ENCODE measurements around the gene ZMYND10. TPM values are rescaled to one million over a fixed set of nuclear protein-coding genes. Genes with fewer than 3 reads are reported as not detected.
A peak's percentile ranks its signal among the peaks of the same experiment; 100 is the strongest.

Gene ZMYND10
- polyA plus RNA-seq, 1 donor (not counting 4 experiments of a cell fraction or from before 2014, with no cell fraction given): 0.21 TPM

- peaks cover 35% of the 10 kb centered on the region for H3K79me2 ChIP-seq (ENCODE audit: control insufficient read depth, insufficient read depth, low read length)
- no peaks in the 10 kb centered on the region for H3K9me3 ChIP-seq (ENCODE audit: control insufficient read depth, low read depth, low read length)
- TF ChIP-seq EZH2 (IDR thresholded peaks at IDR 0.05; ENCODE audit: low read length): no peak
- no peak for TF ChIP-seq CTCF (optimal IDR thresholded peaks at IDR 0.05 in 1 of 3, IDR thresholded peaks at IDR 0.05 in 1 of 3, conservative IDR thresholded peaks at IDR 0.05 in 1 of 3; ENCODE audit: extremely low read depth in 1 of 3, insufficient read depth in 2 of 3, low read length in 3 of 3)
- peak; percentile 93 for FAIRE-seq
- H3K27ac ChIP-seq (ENCODE audit: control insufficient read depth, insufficient read depth, low read length): peak overlapping the region; percentile 88
- peaks cover 45% of the 10 kb centered on the region for H3K4me1 ChIP-seq (ENCODE audit: control insufficient read depth, extremely low read depth, insufficient read depth, low read length)
- peak overlapping the region; percentile 95 for H3K4me2 ChIP-seq (ENCODE audit: control insufficient read depth, extremely low read depth, insufficient read depth, low read depth, low read length)
- peak; percentile 95 for DNase-seq (ENCODE audit: low read depth, low spot score)
- no peaks in the 10 kb centered on the region for H4K20me1 ChIP-seq (ENCODE audit: control insufficient read depth, extremely low read depth, insufficient read depth, low read length)
- no peak overlapping the region for H2AFZ ChIP-seq (ENCODE audit: control insufficient read depth, low read length)
- H3K36me3 ChIP-seq (ENCODE audit: control insufficient read depth in 2 of 2, extremely low read depth in 1 of 2, insufficient read depth in 2 of 2, low read length in 2 of 2): peaks cover 12 to 25% of the 10 kb centered on the region in 2 experiments
- dilution Hi-C loops (cut with MboI; ENCODE audit: extremely low pct_ligation_motif_present, low sequenced_read_pairs): no loop called here
- peak overlapping the region in 2 of 3 experiments; percentile 50 to 54 for H3K4me3 ChIP-seq (ENCODE audit: control insufficient read depth in 2 of 3, extremely low read depth in 1 of 3, insufficient read depth in 2 of 3, low read depth in 1 of 3, low read length in 3 of 3)
- peaks cover 7% of the 10 kb centered on the region for H3K9me1 ChIP-seq (ENCODE audit: control insufficient read depth, extremely low read depth, insufficient read depth, low read length)
- H3K9ac ChIP-seq (ENCODE audit: control insufficient read depth, extremely low read depth, insufficient read depth, low read length): peak overlapping the region; percentile 71
- no peaks in the 10 kb centered on the region for H3K27me3 ChIP-seq (ENCODE audit: control insufficient read depth, extremely low read depth, insufficient read depth, low read length)
Measured at GRCh38 chr3:50316657-50317242, 28.8 kb downstream of the ZMYND10 start.

- dilution Hi-C loops (cut with MboI; ENCODE audit: extremely low pct_ligation_motif_present, low sequenced_read_pairs): no loop called here
- H3K4me1 ChIP-seq (ENCODE audit: control insufficient read depth, extremely low read depth, insufficient read depth, low read length): peaks cover 42% of the 10 kb centered on the region
Measured at GRCh38 chr3:50314816-50315215, 30.7 kb downstream of the ZMYND10 start.

More at GRCh38 chr3:50314816-50315215, 30.7 kb downstream of the ZMYND10 start:
- DNase-seq (ENCODE audit: low read depth, low spot score) (no peak), FAIRE-seq (no peak)
- TF ChIP-seq CTCF (optimal IDR thresholded peaks at IDR 0.05 in 1 of 3, IDR thresholded peaks at IDR 0.05 in 1 of 3, conservative IDR thresholded peaks at IDR 0.05 in 1 of 3; ENCODE audit: extremely low read depth in 1 of 3, insufficient read depth in 2 of 3, low read length in 3 of 3): no peak
- no peak for TF ChIP-seq EZH2 (IDR thresholded peaks at IDR 0.05; ENCODE audit: low read length)
- Histone ChIP-seq H3K27ac (ENCODE audit: control insufficient read depth, insufficient read depth, low read length) (no peak overlapping the region), H4K20me1 (ENCODE audit: control insufficient read depth, extremely low read depth, insufficient read depth, low read length) (no peaks in the 10 kb centered on the region), H3K4me2 (ENCODE audit: control insufficient read depth, extremely low read depth, insufficient read depth, low read depth, low read length) (no peak overlapping the region), H3K4me3 (ENCODE audit: control insufficient read depth in 2 of 3, extremely low read depth in 1 of 3, insufficient read depth in 2 of 3, low read depth in 1 of 3, low read length in 3 of 3) (no peak overlapping the region), H3K36me3 (ENCODE audit: control insufficient read depth in 2 of 2, extremely low read depth in 1 of 2, insufficient read depth in 2 of 2, low read length in 2 of 2) (peaks cover 12 to 25% of the 10 kb centered on the region in 2 experiments), H3K27me3 (ENCODE audit: control insufficient read depth, extremely low read depth, insufficient read depth, low read length) (no peaks in the 10 kb centered on the region), H3K79me2 (ENCODE audit: control insufficient read depth, insufficient read depth, low read length) (peaks cover 24% of the 10 kb centered on the region), H3K9me1 (ENCODE audit: control insufficient read depth, extremely low read depth, insufficient read depth, low read length) (peaks cover 7% of the 10 kb centered on the region), H3K9me3 (ENCODE audit: control insufficient read depth, low read depth, low read length) (no peaks in the 10 kb centered on the region), H3K9ac (ENCODE audit: control insufficient read depth, extremely low read depth, insufficient read depth, low read length) (no peak overlapping the region), H2AFZ (ENCODE audit: control insufficient read depth, low read length) (no peak overlapping the region)
